MM.1S (cell line): Measurements from ENCODE around the gene AADAC.

ENCODE experiments used
- DNase-seq: peaks from one replicate; pipeline ENCODE4 v3.0.0-alpha.2; 2015
- H2AFZ ChIP-seq: fragments of 300-600 bp; sonication (generic); 2 replicates; pipeline ENCODE4 v1.6.0; 2016; ENCODE audit warnings: antibody characterized with exemption, low read length
- H3F3A ChIP-seq: fragments of 300-600 bp; sonication (generic); 2 replicates; pipeline ENCODE4 v1.6.1; 2016; ENCODE audit warnings: mild to moderate bottlenecking, antibody characterized with exemption, low read length, moderate library complexity, mixed read lengths; ENCODE audit not compliant: insufficient read depth
- H3K27ac ChIP-seq: fragments of 300-600 bp; sonication (generic); 2 replicates; pipeline ENCODE4 v1.5.1; 2016; ENCODE audit warnings: mild to moderate bottlenecking, low read length
- H3K27me3 ChIP-seq: fragments of 300-600 bp; sonication (generic); replicated peaks from 2 replicates; pipeline ENCODE4 v1.6.0; 2016; ENCODE audit warnings: low read length; ENCODE audit not compliant: insufficient read depth
- H3K36me3 ChIP-seq: fragments of 300-600 bp; sonication (generic); replicated peaks from 2 replicates; pipeline ENCODE4 v1.6.1; 2016; ENCODE audit warnings: mild to moderate bottlenecking, low read length, mixed read lengths; ENCODE audit not compliant: insufficient read depth
- H3K4me1 ChIP-seq: fragments of 300-600 bp; sonication (generic); 2 replicates; pipeline ENCODE4 v1.6.1; 2016; ENCODE audit warnings: low read length, mixed read lengths
- H3K4me2 ChIP-seq: fragments of 300-600 bp; sonication (generic); 2 replicates; pipeline ENCODE4 v1.6.0; 2016; ENCODE audit warnings: low read depth, low read length
- H3K4me3 ChIP-seq: fragments of 300-600 bp; sonication (generic); 2 replicates; pipeline ENCODE4 v1.5.1; 2016; ENCODE audit warnings: low read length, mixed read lengths
- H3K79me2 ChIP-seq: fragments of 300-600 bp; sonication (generic); 2 replicates; pipeline ENCODE4 v1.6.1; 2016; ENCODE audit warnings: mixed run types, low read length, mixed read lengths
- H3K9ac ChIP-seq: fragments of 300-600 bp; sonication (generic); 2 replicates; pipeline ENCODE4 v1.6.1; 2016; ENCODE audit warnings: low read length, mixed read lengths
- H3K9me2 ChIP-seq: fragments of 300-600 bp; sonication (generic); replicated peaks from 2 replicates; pipeline ENCODE4 v1.6.1; 2016; ENCODE audit warnings: mild to moderate bottlenecking, low read length, mixed read lengths; ENCODE audit not compliant: insufficient read depth
- H3K9me3 ChIP-seq: fragments of 300-600 bp; sonication (generic); replicated peaks from 2 replicates; pipeline ENCODE4 v1.6.1; 2016; ENCODE audit warnings: mild to moderate bottlenecking, low read length, mixed read lengths; ENCODE audit not compliant: insufficient read depth
- H4K20me1 ChIP-seq: fragments of 300-600 bp; sonication (generic); 2 replicates; pipeline ENCODE4 v1.6.1; 2016; ENCODE audit warnings: mild to moderate bottlenecking, low read length, moderate library complexity, mixed read lengths; ENCODE audit not compliant: insufficient read depth
- CTCF ChIP-seq: fragments of 300-600 bp; sonication (generic); IDR thresholded peaks from 2 replicates; pipeline ENCODE4 v1.5.1; 2016; ENCODE audit warnings: antibody characterized with exemption, low read length, mixed read lengths
- EZH2 ChIP-seq: fragments of 300-600 bp; sonication (generic); optimal IDR thresholded peaks from 2 replicates; pipeline ENCODE3; 2017; ENCODE audit warnings: low read depth, mild to moderate bottlenecking, antibody characterized with exemption, low read length, mixed read lengths
- EZH2phosphoT487 ChIP-seq: fragments of 300-600 bp; sonication (generic); IDR thresholded peaks from 2 replicates; pipeline ENCODE4 v1.6.1; 2018; ENCODE audit warnings: antibody characterized with exemption, low read length

The AADAC gene

GRCh38 chr3:151795276-151795675, 18.6 kb upstream of the AADAC start:
- DNase-seq = no peak
- no peaks in the 10 kb centered on the region for H3K27me3 ChIP-seq

DNA sequence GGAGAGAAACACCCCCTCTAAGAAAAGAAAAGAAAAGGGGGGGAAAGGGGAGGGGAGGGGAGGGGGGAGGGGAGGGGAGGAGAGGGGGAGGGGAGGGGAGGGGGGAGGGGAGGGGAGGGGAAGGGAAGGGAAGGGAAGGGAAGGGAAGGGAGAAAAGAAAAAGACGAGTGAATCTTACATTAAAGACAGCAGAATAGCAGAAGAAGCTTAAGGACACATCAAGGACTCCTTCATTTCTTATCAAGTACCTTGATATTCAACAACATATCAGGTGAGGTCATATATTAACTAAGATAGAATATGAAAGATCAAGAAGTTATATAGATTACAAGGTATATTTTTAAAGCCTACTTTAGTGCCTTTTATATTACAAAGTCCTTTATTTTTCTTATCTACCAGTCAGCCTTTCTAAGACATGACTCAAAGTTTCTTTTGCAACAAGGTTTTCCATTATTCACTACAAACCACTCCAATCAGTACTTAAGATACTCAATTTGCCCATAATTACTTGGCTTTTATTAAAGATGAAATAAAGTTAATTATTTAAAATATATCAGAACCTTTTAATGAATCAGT, 17.7 kb upstream of the AADAC start:
- no peak overlapping the region for H3K4me3 ChIP-seq
- no peak overlapping the region for H3K27ac ChIP-seq
- no peaks in the 10 kb centered on the region for H3K36me3 ChIP-seq
- TF ChIP-seq EZH2phosphoT487 = no peak
- no peak for TF ChIP-seq CTCF
- TF ChIP-seq EZH2 = no peak
- no peaks in the 10 kb centered on the region for H3K9me3 ChIP-seq
- H3K79me2 ChIP-seq = no peaks in the 10 kb centered on the region
- H3K9ac ChIP-seq = no peak overlapping the region
- H3F3A ChIP-seq = no peaks in the 10 kb centered on the region
- no peaks in the 10 kb centered on the region for H3K9me2 ChIP-seq
- no peak overlapping the region for H2AFZ ChIP-seq
- H3K4me1 ChIP-seq = no peaks in the 10 kb centered on the region
- DNase-seq = no peak
- no peaks in the 10 kb centered on the region for H4K20me1 ChIP-seq
- no peaks in the 10 kb centered on the region for H3K27me3 ChIP-seq
- no peak overlapping the region for H3K4me2 ChIP-seq

More at GRCh38 chr3:151795276-151795675, 18.6 kb upstream of the AADAC start:
- no peak overlapping the region for H2AFZ ChIP-seq
- H3K9me2 ChIP-seq = no peaks in the 10 kb centered on the region
- H3F3A ChIP-seq = no peaks in the 10 kb centered on the region
- H3K9me3 ChIP-seq = no peaks in the 10 kb centered on the region
- no peaks in the 10 kb centered on the region for H3K36me3 ChIP-seq
- H3K4me2 ChIP-seq = no peak overlapping the region
- no peaks in the 10 kb centered on the region for H3K79me2 ChIP-seq
- no peak overlapping the region for H3K9ac ChIP-seq
- TF ChIP-seq EZH2phosphoT487 (no peak), CTCF (no peak), EZH2 (no peak)
- no peaks in the 10 kb centered on the region for H3K4me1 ChIP-seq
- H4K20me1 ChIP-seq = no peaks in the 10 kb centered on the region
- H3K27ac ChIP-seq = no peak overlapping the region
- H3K4me3 ChIP-seq = no peak overlapping the region

DNA sequence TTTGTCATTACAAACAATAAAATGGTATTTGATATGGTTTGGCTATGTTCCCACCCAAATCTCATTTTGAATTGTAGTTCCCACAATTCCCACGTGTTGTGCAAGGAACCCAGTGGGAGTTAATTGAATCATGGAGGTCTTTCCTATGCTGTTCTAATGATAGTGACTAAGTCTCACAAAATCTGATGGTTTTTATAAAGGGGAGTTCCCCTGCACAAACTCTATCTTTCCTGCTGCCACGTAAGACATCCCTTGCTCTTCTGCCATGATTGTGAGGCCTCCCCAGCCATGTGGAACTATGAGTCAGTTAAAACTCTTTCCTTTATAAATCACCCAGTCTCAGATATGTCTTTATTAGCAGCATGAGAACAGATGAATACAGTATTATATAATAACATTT, 15.4 kb upstream of the AADAC start:
- H3K27me3 ChIP-seq = no peaks in the 10 kb centered on the region
- no peak overlapping the region for H3K27ac ChIP-seq
- H3K79me2 ChIP-seq = no peaks in the 10 kb centered on the region
- no peaks in the 10 kb centered on the region for H3K36me3 ChIP-seq
- no peak overlapping the region for H3K4me3 ChIP-seq
- no peaks in the 10 kb centered on the region for H3K9me3 ChIP-seq
- TF ChIP-seq CTCF = no peak
- H3F3A ChIP-seq = no peaks in the 10 kb centered on the region
- no peak for DNase-seq
- no peaks in the 10 kb centered on the region for H4K20me1 ChIP-seq
- no peak overlapping the region for H3K9ac ChIP-seq
- no peaks in the 10 kb centered on the region for H3K9me2 ChIP-seq
- no peaks in the 10 kb centered on the region for H3K4me1 ChIP-seq
- H3K4me2 ChIP-seq = no peak overlapping the region
- no peak overlapping the region for H2AFZ ChIP-seq
